ENCODE data around the gene PAX7.

PAX7 gene

GRCh38 chr1:18769140-18769539 lies 138.5 kb downstream of the PAX7 start:
- no peak for DNase-seq

- no peak for DNase-seq
These were observed 140.2 kb downstream of the PAX7 start for GRCh38 chr1:18770799-18771198.

DNA sequence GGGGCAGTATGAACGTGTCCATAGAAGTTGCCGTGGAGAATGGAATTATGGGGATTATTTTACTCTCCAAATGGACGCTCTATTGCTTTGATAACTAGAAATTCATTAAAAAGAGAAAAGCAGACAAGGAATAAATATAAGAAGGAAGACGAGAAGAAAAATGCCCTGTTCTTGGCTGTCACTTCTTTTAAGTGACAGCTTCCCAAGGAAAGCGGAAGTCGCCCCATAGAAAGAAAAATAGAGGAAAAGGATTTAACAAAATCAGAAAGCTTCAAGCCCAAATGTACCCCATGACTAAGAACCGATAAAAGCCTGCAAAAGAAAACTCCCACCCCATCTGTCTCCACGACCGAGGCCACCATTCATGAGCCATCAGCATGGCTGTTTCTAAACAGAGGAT lies 143.1 kb downstream of the PAX7 start:
- DNase-seq = no peak

DNA sequence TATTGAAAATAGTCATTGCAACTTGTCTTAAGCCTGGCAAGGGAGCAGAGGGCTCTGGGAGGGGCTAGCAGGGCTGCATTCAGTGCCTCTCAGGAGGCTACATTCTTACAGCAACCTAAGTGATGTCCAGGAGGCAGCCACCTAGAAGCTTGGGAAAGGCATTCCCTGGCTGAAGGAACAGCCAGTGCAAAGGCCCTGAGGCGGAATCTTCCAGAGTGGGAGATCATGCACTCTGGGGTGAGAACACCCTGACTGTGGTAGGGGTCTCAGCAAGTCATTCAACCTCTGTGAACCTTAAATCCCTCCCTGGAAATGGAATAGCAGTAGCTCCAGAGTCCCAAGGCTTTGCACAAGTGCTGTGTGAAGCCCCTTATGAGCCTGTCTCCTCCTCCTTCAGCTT lies 144.7 kb downstream of the PAX7 start:
- DNase-seq = no peak

GRCh38 chr1:18776777-18777176 lies 146.1 kb downstream of the PAX7 start:
- DNase-seq = no peak

GRCh38 chr1:18778437-18778836 lies 147.8 kb downstream of the PAX7 start:
- no peak for DNase-seq

- no peak for DNase-seq
These were observed 150.4 kb downstream of the PAX7 start for GRCh38 chr1:18781031-18781430.

- no peak for DNase-seq
These were observed 153.2 kb downstream of the PAX7 start for GRCh38 chr1:18783705-18784481.

DNA sequence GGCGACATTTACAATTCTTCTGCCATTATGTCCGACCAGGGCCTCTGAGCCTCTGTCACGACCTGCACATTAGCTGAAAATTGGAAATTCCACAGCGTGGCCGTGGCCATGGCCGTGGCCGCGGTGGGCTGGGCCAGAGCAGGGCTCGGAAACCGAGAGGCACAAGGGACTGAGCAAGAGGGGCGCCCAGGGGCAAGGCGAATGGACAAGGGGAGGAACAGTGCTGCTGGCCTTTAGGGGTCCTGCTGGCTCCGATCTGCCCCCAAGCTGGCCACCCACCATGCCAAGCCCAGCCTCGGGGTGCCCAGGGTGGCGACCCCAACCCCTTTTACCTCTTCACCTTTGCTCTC lies 153.8 kb downstream of the PAX7 start:
- no peak for DNase-seq

GRCh38 chr1:18786149-18786548 lies 155.5 kb downstream of the PAX7 start:
- DNase-seq = no peak

DNA sequence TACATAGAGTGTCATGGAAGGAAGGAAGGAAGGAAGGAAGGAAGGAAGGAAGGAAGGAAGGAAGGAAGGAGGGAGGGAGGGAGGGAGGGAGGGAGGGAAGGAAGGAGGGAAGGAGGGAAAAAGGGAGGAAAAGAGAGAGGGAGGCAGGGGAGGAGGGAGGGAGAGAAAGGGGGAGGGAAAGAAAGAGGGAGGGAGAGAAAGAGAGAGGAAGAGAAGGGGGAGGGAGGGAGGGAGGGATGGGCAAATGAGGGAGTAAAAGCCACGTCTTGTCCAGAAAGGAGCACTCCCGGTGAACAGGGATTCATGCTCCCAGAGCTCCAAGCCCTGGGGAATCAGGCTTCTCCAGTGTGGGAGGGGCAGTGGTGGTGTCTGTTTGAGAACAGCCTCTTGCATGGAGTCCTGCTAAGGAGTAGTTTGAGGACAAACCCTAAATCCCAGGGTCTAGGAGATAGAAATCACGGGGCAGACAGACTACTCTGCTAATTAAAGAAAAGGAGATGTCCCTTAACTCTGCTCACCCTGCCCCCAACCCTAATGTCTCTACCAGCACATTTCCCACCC lies 157.3 kb downstream of the PAX7 start:
- DNase-seq = no peak

DNA sequence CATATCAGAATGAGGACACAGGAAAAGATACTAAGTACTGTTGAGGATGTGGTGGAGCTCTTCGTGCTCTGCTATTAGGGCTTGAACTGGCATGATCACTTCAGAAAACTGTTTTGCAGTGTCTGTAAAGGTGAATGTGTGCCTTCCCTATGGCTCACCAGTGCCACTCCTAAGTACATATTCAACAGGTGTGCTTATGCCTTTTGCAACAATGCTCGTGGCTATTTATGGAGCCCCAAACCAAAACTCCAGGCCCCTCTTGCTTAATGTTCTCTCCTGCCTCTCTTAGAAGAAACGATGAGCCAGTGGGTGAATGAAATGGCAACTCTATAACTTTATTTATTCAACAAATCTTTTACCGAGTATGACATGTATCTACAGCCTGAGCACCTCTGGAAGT lies 158.6 kb downstream of the PAX7 start:
- no peak for DNase-seq

DNA sequence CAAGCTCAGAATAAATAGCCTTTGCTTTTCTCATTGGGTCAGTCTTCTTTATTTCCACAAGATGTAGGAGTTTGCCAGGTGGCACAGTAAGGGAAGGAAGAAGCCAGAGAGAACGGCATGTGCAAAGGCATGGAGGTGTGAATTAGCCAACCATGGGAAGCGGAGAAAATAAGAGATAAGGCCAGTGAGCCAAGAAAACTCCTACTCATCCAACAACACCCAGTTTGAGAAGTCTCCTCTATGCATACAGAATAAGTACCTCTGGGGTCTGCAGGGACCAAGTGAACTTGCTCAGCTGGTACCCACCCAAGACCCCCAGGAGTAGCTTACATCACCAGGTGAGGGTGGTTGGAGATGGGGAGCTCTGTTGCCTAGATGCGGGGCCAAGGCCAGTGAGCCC lies 162.1 kb downstream of the PAX7 start:
- no peak for DNase-seq

GRCh38 chr1:18793164-18793563 lies 162.5 kb downstream of the PAX7 start:
- DNase-seq = no peak

GRCh38 chr1:18794051-18794450 lies 163.4 kb downstream of the PAX7 start:
- DNase-seq = no peak

GRCh38 chr1:18794561-18794960 lies 163.9 kb downstream of the PAX7 start:
- DNase-seq = no peak

GRCh38 chr1:18795002-18795689 lies 164.5 kb downstream of the PAX7 start:
- DNase-seq = no peak

DNA sequence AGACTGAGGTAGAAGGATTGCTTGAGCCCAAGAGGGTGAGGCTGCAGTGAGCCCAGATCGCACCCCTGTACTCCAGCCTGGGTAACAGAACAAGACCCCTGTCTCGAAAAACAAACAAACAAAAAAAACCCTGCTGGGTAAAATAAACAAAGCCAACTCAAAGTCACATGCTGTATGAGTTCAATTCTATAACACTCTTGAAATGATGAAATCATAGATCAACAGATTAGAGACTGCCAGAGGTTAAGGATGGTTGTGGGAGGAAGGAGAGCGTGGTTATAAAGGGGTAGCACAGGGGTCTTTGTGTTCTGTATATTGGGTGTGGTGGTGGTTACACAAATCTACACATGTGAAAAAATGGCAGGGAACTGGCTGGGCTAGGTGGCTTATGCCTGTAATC lies 166.3 kb downstream of the PAX7 start:
- no peak for DNase-seq

Measured in OCI-M1 (cell line).